HCT116 (cell line): Measurements from ENCODE around the gene TXNDC15.

Experiments used
- POLR2A ChIP-seq: IDR thresholded peaks from 2 replicates; pipeline ENCODE4 v1.7.0; 2011; ENCODE audit warnings: borderline replicate concordance; ENCODE audit not compliant: insufficient read depth, insufficient read length; ENCODE audit errors: extremely low read depth
- TF ChIP-seq, protein P1 (sequence below), 3 experiments: fragments of 200-600 bp in 1 of 3; sonication (generic) in 1 of 3; IDR thresholded peaks in 2 of 3; conservative IDR thresholded peaks in 1 of 3; 2 replicates each; pipeline ENCODE4 v1.5.1; 2012 to 2017; ENCODE audit warnings: low read depth in 2 of 3, low read length in 2 of 3, antibody characterized with exemption in 1 of 3, borderline replicate concordance in 1 of 3, control low read depth in 1 of 3, mild to moderate bottlenecking in 1 of 3, mixed read lengths in 1 of 3, mixed run types in 1 of 3, moderate library complexity in 1 of 3; ENCODE audit not compliant: insufficient read depth in 1 of 3

DNA sequence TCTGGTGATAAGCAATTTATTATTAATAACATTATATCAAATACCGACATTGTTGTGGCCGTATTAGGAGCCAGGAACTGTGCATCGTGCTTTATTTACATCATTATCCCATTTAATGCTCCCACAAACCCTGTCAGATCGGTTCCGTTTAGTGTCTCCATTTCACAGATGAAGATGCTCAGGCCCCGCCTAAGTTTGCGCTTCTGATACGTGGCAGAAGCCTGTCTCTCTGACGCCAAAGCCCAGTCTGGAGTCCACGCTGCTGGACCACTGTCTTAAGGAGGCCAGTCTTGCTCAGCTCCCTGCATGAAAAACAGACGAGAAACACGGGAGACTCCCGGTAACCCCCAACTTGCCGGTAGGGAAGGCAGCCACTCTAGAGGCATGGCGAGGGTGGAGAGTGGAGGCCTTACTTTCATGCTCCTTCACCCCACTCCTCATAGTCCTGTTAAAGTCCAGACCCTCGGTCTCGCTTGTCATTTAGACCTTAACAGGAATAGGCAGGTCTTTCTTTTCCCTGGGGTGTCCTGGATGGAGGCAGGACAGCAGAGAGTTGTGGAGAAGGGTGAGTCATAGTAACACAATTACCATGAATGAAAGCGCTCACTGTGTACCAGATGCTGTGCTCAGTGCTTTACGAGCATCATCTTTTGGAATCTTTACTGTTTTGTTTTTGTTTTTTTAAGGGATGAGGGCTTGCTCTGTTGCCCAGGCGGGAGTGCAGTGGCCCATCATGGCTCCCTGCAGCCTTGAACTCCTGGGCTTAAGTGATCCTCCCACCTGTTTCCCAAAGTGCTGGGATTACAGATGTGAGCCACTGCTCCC lies 872 bp downstream of the TXNDC15 start:
- TF ChIP-seq, protein P1, sequence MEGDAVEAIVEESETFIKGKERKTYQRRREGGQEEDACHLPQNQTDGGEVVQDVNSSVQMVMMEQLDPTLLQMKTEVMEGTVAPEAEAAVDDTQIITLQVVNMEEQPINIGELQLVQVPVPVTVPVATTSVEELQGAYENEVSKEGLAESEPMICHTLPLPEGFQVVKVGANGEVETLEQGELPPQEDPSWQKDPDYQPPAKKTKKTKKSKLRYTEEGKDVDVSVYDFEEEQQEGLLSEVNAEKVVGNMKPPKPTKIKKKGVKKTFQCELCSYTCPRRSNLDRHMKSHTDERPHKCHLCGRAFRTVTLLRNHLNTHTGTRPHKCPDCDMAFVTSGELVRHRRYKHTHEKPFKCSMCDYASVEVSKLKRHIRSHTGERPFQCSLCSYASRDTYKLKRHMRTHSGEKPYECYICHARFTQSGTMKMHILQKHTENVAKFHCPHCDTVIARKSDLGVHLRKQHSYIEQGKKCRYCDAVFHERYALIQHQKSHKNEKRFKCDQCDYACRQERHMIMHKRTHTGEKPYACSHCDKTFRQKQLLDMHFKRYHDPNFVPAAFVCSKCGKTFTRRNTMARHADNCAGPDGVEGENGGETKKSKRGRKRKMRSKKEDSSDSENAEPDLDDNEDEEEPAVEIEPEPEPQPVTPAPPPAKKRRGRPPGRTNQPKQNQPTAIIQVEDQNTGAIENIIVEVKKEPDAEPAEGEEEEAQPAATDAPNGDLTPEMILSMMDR (IDR thresholded peaks at IDR 0.05 in 2 of 3, conservative IDR thresholded peaks at IDR 0.05 in 1 of 3; ENCODE audit: borderline replicate concordance in 1 of 3, insufficient read depth in 1 of 3, low read depth in 2 of 3, low read length in 2 of 3), result no peak
- no peak for TF ChIP-seq POLR2A
